Astrocyte of the spinal cord (primary cell): ENCODE measurements around the gene DPPA3.

Experiments
- DNase-seq: peaks from one replicate; pipeline ENCODE4 v3.0.0; 2011; ENCODE audit warnings: low read depth, low spot score
- H3K4me3 ChIP-seq: 2 replicates; pipeline ENCODE4 v1.5.1; 2011; ENCODE audit warnings: low read depth, mild to moderate bottlenecking, low read length, moderate library complexity
- in situ Hi-C: cut with HindIII; loops from 2 replicates; pipeline ENCODE4 v1.10.0; 2017; ENCODE audit warnings: low sequenced_read_pairs
- TF ChIP-seq, protein P1 (sequence below): IDR thresholded peaks from 2 replicates; pipeline ENCODE4 v1.5.1; 2012; ENCODE audit warnings: low read depth, mild to moderate bottlenecking, low read length, inconsistent platforms

DPPA3 gene

DNA sequence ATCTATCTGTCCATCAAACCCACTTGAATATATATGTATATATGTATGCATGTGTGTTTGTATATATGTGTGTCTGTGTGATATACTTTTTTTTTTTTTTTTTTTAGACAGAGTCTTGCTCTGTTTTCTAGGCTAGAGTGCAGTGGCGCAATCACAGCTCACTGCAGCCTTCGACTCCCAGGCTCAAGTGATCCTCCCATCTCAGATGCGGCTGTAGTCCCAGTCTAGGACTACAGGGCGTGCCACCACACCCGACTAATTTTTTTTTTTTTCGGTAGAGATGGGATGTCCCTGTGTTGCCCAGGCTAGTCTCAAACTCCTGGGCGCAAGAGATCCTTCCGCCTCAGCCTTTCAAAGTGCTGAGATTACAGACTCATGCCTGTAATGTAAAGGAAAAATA lies 32.5 kb upstream of the DPPA3 start:
- in situ Hi-C loops, result no loop called here
- TF ChIP-seq, protein P1, sequence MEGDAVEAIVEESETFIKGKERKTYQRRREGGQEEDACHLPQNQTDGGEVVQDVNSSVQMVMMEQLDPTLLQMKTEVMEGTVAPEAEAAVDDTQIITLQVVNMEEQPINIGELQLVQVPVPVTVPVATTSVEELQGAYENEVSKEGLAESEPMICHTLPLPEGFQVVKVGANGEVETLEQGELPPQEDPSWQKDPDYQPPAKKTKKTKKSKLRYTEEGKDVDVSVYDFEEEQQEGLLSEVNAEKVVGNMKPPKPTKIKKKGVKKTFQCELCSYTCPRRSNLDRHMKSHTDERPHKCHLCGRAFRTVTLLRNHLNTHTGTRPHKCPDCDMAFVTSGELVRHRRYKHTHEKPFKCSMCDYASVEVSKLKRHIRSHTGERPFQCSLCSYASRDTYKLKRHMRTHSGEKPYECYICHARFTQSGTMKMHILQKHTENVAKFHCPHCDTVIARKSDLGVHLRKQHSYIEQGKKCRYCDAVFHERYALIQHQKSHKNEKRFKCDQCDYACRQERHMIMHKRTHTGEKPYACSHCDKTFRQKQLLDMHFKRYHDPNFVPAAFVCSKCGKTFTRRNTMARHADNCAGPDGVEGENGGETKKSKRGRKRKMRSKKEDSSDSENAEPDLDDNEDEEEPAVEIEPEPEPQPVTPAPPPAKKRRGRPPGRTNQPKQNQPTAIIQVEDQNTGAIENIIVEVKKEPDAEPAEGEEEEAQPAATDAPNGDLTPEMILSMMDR, result no peak
- no peak for DNase-seq
- H3K4me3 ChIP-seq, result no peak overlapping the region

DNA sequence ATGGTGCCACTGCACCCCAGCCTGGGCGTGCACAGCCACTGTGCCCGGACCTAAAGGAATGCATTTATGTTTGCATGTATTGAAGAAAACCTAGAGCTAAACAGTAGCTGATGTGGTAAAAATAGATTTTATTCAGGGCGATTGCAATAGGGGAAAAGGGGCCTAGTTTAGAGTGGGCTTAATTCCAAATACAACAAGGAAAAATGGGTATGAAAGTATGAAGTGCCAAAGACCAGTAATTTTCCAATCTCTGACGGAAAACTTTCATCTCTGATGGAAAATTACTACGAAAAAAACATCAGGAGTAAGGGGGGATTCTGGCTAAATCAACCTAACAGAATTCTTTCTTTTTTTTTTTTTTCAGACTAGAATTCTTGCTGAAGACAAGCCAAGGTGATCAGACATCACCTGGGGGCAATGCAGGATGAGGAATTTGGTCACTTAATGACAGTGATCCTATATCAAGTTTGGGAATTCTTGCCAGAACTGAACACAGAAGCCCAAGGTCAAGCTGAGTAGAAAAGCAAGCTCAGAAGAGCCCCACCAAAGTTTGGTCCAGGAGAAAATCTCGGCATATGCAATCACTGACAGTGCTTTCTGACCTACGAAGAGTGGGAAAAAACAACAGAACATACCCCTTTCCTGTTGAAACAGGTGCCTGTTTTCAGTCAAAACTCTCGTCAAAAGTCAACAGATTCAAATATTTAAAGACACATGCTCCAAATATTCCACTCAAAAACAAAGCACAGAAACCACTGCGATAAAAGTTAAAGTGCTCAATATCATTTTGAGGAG lies 31.8 kb upstream of the DPPA3 start:
- no peak overlapping the region for H3K4me3 ChIP-seq
- in situ Hi-C loops, result no loop called here
- DNase-seq, result no peak
- TF ChIP-seq, protein P1, result no peak

DNA sequence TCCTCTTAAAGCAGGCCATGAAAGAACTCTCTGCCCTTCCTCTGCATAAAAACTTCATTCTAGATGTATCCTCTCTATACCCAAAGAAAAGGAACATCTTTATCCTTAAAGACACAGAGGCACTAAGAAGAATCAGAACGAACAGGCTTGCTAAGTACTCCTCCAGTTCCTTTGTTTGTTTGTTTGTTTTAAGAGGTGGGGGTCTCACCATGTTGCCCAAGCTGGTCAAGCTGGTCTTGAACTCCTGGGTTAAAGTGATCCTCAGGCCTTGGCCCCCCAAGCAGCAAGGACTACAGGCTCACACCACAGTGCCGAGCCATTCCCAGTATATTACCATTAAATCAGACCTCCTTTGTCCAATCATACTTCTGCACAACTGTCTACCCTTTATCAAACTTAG lies 29.7 kb upstream of the DPPA3 start:
- H3K4me3 ChIP-seq, result no peak overlapping the region
- DNase-seq, result no peak
- in situ Hi-C loops, result no loop called here
- TF ChIP-seq, protein P1, result no peak

DNA sequence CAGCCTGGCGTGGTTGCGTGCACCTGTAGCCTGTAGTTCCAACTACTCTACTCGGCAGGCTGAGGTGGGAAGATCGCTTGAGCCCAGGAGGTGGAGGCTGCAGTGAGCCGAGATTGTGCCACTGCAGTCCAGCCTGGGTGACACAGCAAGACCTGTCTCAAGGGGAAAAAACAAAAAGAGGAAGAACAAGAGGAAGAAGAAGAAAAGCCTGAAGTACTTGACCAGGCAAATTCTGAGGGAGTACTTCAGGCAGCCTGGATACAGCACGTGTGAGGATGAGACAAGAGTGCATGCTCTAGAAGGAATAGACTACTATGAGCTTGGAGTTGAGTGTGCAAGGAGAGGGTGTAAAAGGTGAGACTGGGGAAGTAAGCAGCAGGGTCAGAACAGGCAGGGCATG lies 17.4 kb upstream of the DPPA3 start:
- no peak for DNase-seq
- TF ChIP-seq, protein P1, result no peak
- in situ Hi-C loops, result no loop called here
- H3K4me3 ChIP-seq, result no peak overlapping the region

DNA sequence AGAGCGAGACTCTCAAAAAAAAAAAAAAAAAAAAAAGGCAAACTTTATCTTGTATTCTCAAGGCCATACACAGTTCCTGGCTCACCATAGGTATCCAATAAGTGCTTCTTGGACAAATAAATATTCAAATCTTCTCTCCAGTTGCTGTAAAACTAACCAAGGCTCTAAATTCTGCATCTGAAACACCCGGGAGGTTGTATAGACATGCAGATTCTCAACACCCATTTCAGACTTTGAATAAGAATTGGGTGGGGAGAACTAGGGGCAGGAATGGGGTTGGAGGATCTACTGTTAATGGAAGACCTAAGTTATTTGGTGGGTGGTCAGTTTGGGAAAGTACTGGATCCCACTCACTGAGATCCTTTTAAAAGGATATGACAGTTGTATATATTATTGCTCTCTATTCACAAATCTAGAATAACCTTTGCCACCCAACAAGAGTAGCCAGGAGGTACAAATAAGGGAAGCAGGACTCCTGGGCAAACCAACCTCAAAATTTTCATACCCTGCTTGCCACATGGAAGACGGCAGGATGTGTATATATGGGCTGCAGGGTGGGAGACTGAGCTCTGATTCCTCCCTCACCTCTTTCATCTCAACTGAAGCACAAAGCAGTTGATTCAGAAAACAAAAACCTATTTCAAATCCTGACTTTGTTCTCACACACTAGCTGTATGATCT lies 16.5 kb upstream of the DPPA3 start:
- in situ Hi-C loops, result no loop called here

DNA sequence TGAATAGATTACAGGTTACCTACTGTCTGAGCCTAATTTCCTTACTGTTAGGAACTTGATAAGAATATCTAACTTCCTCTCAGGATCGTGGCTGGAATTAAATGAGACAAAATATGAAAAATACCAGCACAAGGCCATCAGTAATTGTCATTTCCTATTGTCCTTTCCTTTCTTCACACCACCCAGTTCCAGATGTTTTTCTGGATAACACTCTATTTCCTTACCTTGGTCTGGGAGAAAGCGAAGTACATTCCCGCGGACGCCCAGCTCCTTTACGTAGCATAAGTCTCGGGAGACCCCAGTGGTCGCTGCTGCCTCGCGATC lies 16.0 kb upstream of the DPPA3 start:
- TF ChIP-seq, protein P1, result no peak
- in situ Hi-C loops, result no loop called here
- DNase-seq, result no peak
- no peak overlapping the region for H3K4me3 ChIP-seq

More for the DNA sequence above, 16.5 kb upstream of the DPPA3 start:
- H3K4me3 ChIP-seq, result no peak overlapping the region
- TF ChIP-seq, protein P1, result no peak
- DNase-seq, result no peak
